M059J (cell line): ENCODE results near the gene PAM16. TPM values are rescaled to one million over a fixed set of nuclear protein-coding genes. Genes with fewer than 3 reads are reported as not detected.
A peak's percentile ranks its signal among the peaks of the same experiment; 100 is the strongest.

ENCODE experiments used
- DNase-seq: peaks from one replicate; pipeline ENCODE4 v3.0.0-alpha.2; 2012; ENCODE audit warnings: low read depth
- total RNA-seq: library from RNA; depleted of rRNA; stranded (reverse); fragments of >200 nt; shearing (Covaris generic); gene quantifications from 2 replicates; pipeline ENCODE4 v1.2.3, GENCODE V29; 2014; rRNA removed

Gene PAM16
- total RNA-seq, 1 experiment from 2014 or later, result 38.6 TPM

- DNase-seq, result no peak
These were observed 44.5 kb downstream of the PAM16 start for GRCh38 chr16:4306470-4307214.

GRCh38 chr16:4303973-4304372, 47.1 kb downstream of the PAM16 start:
- DNase-seq, result no peak

GRCh38 chr16:4301968-4302367, 49.2 kb downstream of the PAM16 start:
- DNase-seq, result no peak

DNA sequence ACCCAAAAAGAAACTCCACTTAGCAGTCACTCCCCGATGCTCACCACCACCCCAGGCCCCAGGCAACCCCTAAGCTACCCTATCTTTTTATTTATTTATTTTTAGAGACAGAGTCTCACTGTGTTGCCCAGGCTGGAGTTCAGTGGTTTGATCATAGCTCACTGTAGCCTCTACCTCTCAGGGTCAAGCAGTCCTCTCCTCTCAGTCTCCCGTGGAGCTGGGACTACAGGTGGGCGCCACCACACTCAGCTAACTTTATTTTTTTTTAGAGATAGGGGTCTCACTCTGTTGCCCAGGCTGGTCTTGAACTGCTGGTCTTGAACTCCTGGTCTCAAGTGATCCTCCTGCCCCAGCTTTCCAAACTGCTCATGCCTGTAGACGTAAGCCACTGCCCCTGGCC, 49.9 kb downstream of the PAM16 start:
- no peak for DNase-seq

DNA sequence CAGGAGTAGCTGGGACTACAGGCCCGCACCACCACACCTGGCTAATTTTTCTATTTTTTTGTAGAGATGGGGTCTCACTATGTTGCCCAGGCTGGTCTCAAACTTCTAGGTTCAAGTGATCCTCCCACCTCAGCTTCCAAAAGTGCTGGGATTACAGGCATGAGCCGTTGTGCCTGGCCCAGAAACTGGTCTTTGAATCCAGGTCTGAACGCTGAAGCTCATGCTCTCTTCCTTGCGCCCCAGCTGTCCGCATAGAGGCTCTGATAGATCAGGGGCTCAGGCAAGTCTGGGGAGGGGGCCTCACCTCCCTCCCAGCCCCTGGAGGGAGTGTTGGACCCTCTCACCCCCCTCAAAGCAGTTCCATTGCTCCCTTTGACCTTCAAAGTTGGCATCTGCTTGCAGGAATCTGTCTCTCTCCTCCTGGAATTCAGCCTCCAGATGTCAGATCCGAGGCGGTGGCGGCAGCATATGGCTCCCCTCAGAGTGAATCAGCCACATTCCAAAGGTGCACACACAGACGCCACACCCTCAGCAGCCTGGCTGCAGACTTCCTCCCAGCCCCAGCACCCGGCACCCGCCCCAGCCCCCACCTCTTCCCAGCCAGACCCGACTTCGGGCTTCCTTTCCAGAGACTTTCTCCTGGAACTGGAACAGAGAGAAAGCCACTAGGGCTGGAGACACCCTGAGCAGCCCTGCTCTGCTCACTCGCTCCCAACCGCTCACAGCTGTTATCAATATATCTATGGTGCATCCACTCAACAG, 52.2 kb downstream of the PAM16 start:
- DNase-seq, result peak; percentile 92

DNA sequence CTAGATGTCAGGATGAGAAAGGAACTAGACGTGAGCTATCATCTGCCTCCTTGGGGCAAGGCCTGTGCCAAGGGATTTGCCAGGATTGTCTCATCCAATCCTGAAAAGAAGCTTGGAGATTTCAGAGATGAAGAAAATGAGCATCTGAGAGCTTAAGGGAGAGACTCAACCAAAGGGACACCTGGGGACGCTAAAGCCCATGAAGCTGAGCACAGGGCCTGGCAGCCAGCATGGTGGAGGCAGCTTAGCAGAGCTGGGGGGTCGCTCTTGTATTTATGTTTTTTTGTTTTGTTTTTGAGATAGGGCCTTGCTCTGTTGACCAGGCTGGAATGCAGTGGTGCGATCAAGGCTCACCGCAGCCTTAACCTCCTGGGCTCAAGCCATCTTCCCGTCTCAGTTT, 53.6 kb downstream of the PAM16 start:
- DNase-seq, result no peak

GRCh38 chr16:4295581-4295980, 55.5 kb downstream of the PAM16 start:
- DNase-seq, result no peak

DNA sequence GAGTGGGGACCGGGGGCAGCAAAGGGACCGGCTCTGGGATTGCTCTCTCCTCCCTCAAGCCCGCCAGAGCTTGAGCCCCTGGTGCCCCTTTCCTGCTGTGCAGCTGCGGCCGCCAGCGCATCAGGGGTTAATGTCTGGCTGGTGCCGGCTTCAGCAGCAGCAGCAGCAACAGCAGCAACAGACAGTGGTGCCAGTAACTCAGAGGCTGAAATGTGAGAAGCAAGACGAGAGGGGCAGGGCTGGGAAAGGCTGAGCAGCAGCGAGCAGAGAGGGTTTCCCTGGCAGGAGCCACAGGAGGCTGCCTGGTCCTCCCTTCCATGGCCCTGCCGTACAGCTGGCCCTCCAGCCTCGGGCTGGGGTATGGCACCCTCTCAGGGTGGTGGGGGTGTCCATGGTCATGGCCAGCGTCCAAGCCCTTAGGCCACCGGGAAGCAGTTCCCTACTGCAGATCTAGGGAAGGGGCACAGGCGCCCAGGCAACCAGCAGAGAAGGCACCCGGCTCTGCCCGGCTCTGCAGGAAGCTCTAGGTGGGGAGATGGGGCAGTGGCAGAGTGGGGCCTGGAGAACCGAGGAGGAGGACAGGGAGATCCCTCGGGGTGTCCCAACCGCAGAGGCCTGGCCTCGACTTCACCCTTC, 57.2 kb downstream of the PAM16 start:
- peak; percentile 72 for DNase-seq

GRCh38 chr16:4293181-4293716, 57.9 kb downstream of the PAM16 start:
- no peak for DNase-seq

- no peak for DNase-seq
These were observed 59.4 kb downstream of the PAM16 start for GRCh38 chr16:4291699-4292098.

Other genes with a start within 250 kb of the PAM16 start
- gene ADCY9, start 234.9 kb downstream of the PAM16 start, total RNA-seq, result 5.3 and 18.1 TPM in 2 replicates
- gene SRL, start 109.2 kb downstream of the PAM16 start, total RNA-seq, result not detected in 2 replicates
- 3.2 and 6.2 TPM in 2 replicates for gene TFAP4, start 78.3 kb downstream of the PAM16 start, total RNA-seq
- gene GLIS2, start 35.3 kb downstream of the PAM16 start, total RNA-seq, result 0.22 and 1.1 TPM in 2 replicates
- 69.9 and 115 TPM in 2 replicates for gene VASN, start 20.5 kb upstream of the PAM16 start, total RNA-seq
- gene CORO7, start 65.3 kb upstream of the PAM16 start, total RNA-seq, result 8.7 and 13.1 TPM in 2 replicates
- 68.2 and 69.0 TPM in 2 replicates for gene DNAJA3, start 74.5 kb upstream of the PAM16 start, total RNA-seq
- 118 and 126 TPM in 2 replicates for gene NMRAL1, start 123.3 kb upstream of the PAM16 start, total RNA-seq
- gene HMOX2, start 125.1 kb upstream of the PAM16 start, total RNA-seq, result 54.5 and 86.1 TPM in 2 replicates
- 16.0 and 20.9 TPM in 2 replicates for gene CDIP1, start 187.5 kb upstream of the PAM16 start, total RNA-seq
- gene C16orf96, start 205.0 kb upstream of the PAM16 start, total RNA-seq, result not detected in 2 replicates